Caco-2 (cell line): ENCODE measurements around the gene ACP5. TPM values are rescaled to one million over a fixed set of nuclear protein-coding genes. Genes with fewer than 3 reads are reported as not detected.

ENCODE experiments used
- BruUV-seq: library from RNA; stranded (reverse); fragments of 400-500 nt; replicated peaks from 2 replicates; lab custom pipeline; 2021; lab: Mats Ljungman, UMichigan
- CTCF ChIA-PET: fragments of 300-600 bp; sonication (Branson Sonifier 250); formaldehyde crosslinking; loops from one replicate; lab custom pipeline; 2022; ENCODE audit warnings: antibody characterized with exemption; lab: Charles Lee
- POLR2A ChIA-PET: fragments of 300-600 bp; sonication (Branson Sonifier 250); formaldehyde crosslinking; loops from one replicate; lab custom pipeline; 2022; ENCODE audit warnings: antibody characterized with exemption; lab: Charles Lee
- DNase-seq, 2 experiments: peaks; one replicate each; pipeline versions ENCODE4 v3.0.0 to v3.0.0-alpha.2; 2020 to 2022
- H3K27me3 ChIP-seq: replicated peaks from 2 replicates; pipeline ENCODE4 v1.6.0; 2011; ENCODE audit warnings: low read length; ENCODE audit not compliant: control insufficient read depth, insufficient read depth
- H3K36me3 ChIP-seq: 2 replicates; pipeline ENCODE4 v1.5.1; 2011; ENCODE audit warnings: low read length; ENCODE audit not compliant: control insufficient read depth, insufficient read depth
- H3K4me1 ChIP-seq: fragments of 250-450 bp; sonication (Bioruptor Pico); 2 replicates; pipeline ENCODE4 v1.5.1; 2020; ENCODE audit warnings: mild to moderate bottlenecking
- H3K4me3 ChIP-seq: 2 replicates; pipeline ENCODE4 v1.5.1; 2011; ENCODE audit warnings: low read depth, mild to moderate bottlenecking, control low read depth, low read length
- H3K9me3 ChIP-seq: fragments of 250-450 bp; sonication (Bioruptor Pico); 2 replicates; pipeline ENCODE4 v1.5.1; 2020; ENCODE audit warnings: mild to moderate bottlenecking, moderate library complexity
- H3K27ac Mint-ChIP-seq: one replicate; pipeline ENCODE4 v1.8.0; 2022; ENCODE audit warnings: mixed read lengths; ENCODE audit not compliant: unreplicated experiment
- H3K27me3 Mint-ChIP-seq: one replicate; pipeline ENCODE4 v1.8.0; 2022; ENCODE audit warnings: mixed read lengths; ENCODE audit not compliant: insufficient read depth, unreplicated experiment
- H3K36me3 Mint-ChIP-seq: one replicate; pipeline ENCODE4 v1.8.0; 2022; ENCODE audit warnings: mild to moderate bottlenecking, mixed read lengths; ENCODE audit not compliant: insufficient read depth, unreplicated experiment
- H3K4me1 Mint-ChIP-seq: one replicate; pipeline ENCODE4 v1.8.0; 2022; ENCODE audit warnings: low read depth, mixed read lengths; ENCODE audit not compliant: unreplicated experiment
- H3K4me3 Mint-ChIP-seq: one replicate; pipeline ENCODE4 v1.8.0; 2022; ENCODE audit warnings: mild to moderate bottlenecking, moderate library complexity, mixed read lengths; ENCODE audit not compliant: unreplicated experiment
- H3K9me3 Mint-ChIP-seq: one replicate; pipeline ENCODE4 v1.8.0; 2022; ENCODE audit warnings: mixed read lengths; ENCODE audit not compliant: unreplicated experiment
- CTCF ChIP-seq, 2 experiments: fragments of 200-600 bp in 1 of 2; IDR thresholded peaks; 1 replicate in 1 of 2; 2 replicates in 1 of 2; pipeline versions ENCODE4 v1.5.1 to v1.8.0; 2011 to 2022; ENCODE audit warnings: antibody characterized with exemption in 1 of 2, control low read depth in 1 of 2, inconsistent platforms in 1 of 2, low read depth in 1 of 2, low read length in 1 of 2, mild to moderate bottlenecking in 1 of 2, moderate library complexity in 1 of 2; ENCODE audit not compliant: insufficient read depth in 1 of 2, severe bottlenecking in 1 of 2, unreplicated experiment in 1 of 2
- intact Hi-C: fragments of 100-400 bp; cut with micrococcal nuclease; formaldehyde crosslinking; loops from one replicate; pipeline ENCODE4 v1.10.0; 2022; ENCODE audit not compliant: unreplicated experiment
- total RNA-seq: library from RNA; stranded (reverse); gene quantifications from 2 replicates; pipeline ENCODE4 v1.2.3, GENCODE V29; 2022

The ACP5 gene
- total RNA-seq, 1 experiment from 2014 or later, result 0.48 TPM

- Mint-ChIP-seq H3K36me3 (peaks cover 21% of the 10 kb centered on the region), H3K4me1 (peaks cover 13% of the 10 kb centered on the region), H3K4me3 (no peak overlapping the region), H3K27me3 (no peaks in the 10 kb centered on the region), H3K9me3 (no peaks in the 10 kb centered on the region), H3K27ac (no peak overlapping the region)
- Histone ChIP-seq H3K27me3 (no peaks in the 10 kb centered on the region), H3K4me3 (no peak overlapping the region), H3K36me3 (no peaks in the 10 kb centered on the region; the same call in 1 of the 2 replicates), H3K4me1 (0 out of 2 replicates have a peak, but pooled peaks cover 5% of the 10 kb centered on the region), H3K9me3 (no peaks in the 10 kb centered on the region)
- CTCF ChIA-PET, result interaction anchor here (0.7 to 1.2 kb wide), 2 partner anchors 176 to 584 kb away, joined by 3 to 4 read pairs; no protein-coding TSS in a partner anchor
- POLR2A ChIA-PET, result no interaction called here
- intact Hi-C loops, result loop anchor here (5.0 kb wide), 1 partner anchor 180 kb away; the partner anchor contains the start of gene ZNF823
- no peak for DNase-seq
- no TSS peak for BruUV-seq
- no peak for TF ChIP-seq CTCF (IDR thresholded peaks at IDR 0.05; ENCODE audit: insufficient read depth in 1 of 2, low read depth in 1 of 2, low read length in 1 of 2, severe bottlenecking in 1 of 2, unreplicated experiment in 1 of 2)
These were observed 20.6 kb downstream of the ACP5 start for GRCh38 chr19:11556634-11557420.

GRCh38 chr19:11555246-11555645, 22.2 kb downstream of the ACP5 start:
- intact Hi-C loops, result loop anchor here (5.0 kb wide), 1 partner anchor 182 kb away; the partner anchor contains the start of gene ZNF823
- Histone ChIP-seq H3K27me3 (no peaks in the 10 kb centered on the region), H3K4me3 (no peak overlapping the region), H3K36me3 (no peaks in the 10 kb centered on the region; the same call in 1 of the 2 replicates), H3K4me1 (0 out of 2 replicates have a peak, but pooled peaks cover 5% of the 10 kb centered on the region), H3K9me3 (no peaks in the 10 kb centered on the region)
- no TSS peak for BruUV-seq
- H3K4me3 Mint-ChIP-seq, result no peak overlapping the region
- H3K4me1 Mint-ChIP-seq, result peaks cover 13% of the 10 kb centered on the region
- ChIA-PET CTCF (no interaction called here), POLR2A (no interaction called here)
- H3K27me3 Mint-ChIP-seq, result no peaks in the 10 kb centered on the region
- no peak for TF ChIP-seq CTCF (IDR thresholded peaks at IDR 0.05; ENCODE audit: insufficient read depth in 1 of 2, low read depth in 1 of 2, low read length in 1 of 2, severe bottlenecking in 1 of 2, unreplicated experiment in 1 of 2)
- DNase-seq, result no peak
- no peak overlapping the region for H3K27ac Mint-ChIP-seq
- no peaks in the 10 kb centered on the region for H3K9me3 Mint-ChIP-seq
- peaks cover 18% of the 10 kb centered on the region for H3K36me3 Mint-ChIP-seq

GRCh38 chr19:11554160-11554559, 23.3 kb downstream of the ACP5 start:
- Histone ChIP-seq H3K27me3 (no peaks in the 10 kb centered on the region), H3K4me3 (no peak overlapping the region), H3K36me3 (no peaks in the 10 kb centered on the region; the same call in 1 of the 2 replicates), H3K9me3 (no peaks in the 10 kb centered on the region), H3K4me1 (0 out of 2 replicates have a peak, but pooled peaks cover 5% of the 10 kb centered on the region)
- BruUV-seq, result no TSS peak
- POLR2A ChIA-PET, result no interaction called here
- no peak for TF ChIP-seq CTCF (IDR thresholded peaks at IDR 0.05; ENCODE audit: insufficient read depth in 1 of 2, low read depth in 1 of 2, low read length in 1 of 2, severe bottlenecking in 1 of 2, unreplicated experiment in 1 of 2)
- Mint-ChIP-seq H3K4me3 (no peak overlapping the region), H3K36me3 (peaks cover 15% of the 10 kb centered on the region), H3K27ac (no peak overlapping the region), H3K27me3 (no peaks in the 10 kb centered on the region), H3K4me1 (peaks cover 9% of the 10 kb centered on the region), H3K9me3 (no peaks in the 10 kb centered on the region)
- intact Hi-C loops, result no loop called here
- CTCF ChIA-PET, result no interaction called here
- DNase-seq, result no peak
